Measurements from ENCODE around the gene AP3D1. TPM values are rescaled to one million over a fixed set of nuclear protein-coding genes. Genes with fewer than 3 reads are reported as not detected.
A peak's percentile ranks its signal among the peaks of the same experiment; 100 is the strongest.

Gene AP3D1
- total and polyA plus RNA-seq, 9 of the 15 experiments (the other 6 are each of a cell fraction or from before 2014, with no cell fraction given): 1.2 to 86.1 (median 35.9) TPM

DNA sequence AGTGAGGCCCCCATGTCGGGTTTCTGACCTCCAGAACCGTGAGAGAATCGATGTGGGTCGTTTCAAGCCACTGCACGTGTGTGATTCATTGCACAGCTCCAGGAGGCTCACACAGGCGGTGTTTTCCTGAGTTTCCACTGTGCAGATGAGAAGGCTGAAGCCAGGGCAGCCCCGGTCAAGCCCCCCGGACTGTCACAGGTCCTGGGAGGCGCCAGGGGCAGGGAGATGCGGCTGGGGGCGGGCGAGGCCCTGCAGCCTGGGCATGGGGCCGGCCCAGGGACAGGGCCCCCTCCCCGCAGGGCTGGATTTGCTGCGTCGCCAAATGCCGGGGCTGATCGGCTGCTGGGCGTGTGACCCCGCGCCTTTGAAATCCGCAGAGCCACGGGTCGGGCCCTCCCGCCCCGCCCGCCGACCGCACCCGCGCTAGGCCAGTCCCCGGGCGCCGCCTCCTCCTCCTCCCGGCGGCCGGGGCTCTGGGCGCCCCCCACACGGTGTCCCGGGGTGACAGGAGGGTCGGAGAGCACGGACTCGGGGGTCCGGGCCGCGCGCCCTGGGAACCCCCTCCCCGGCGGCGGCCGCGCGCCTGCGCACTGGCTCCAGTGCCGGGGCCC is 90.4 kb downstream of the AP3D1 start (continued):
- no peak for TF ChIP-seq CUX1 (CRISPR knock-in tag; IDR thresholded peaks at IDR 0.05)
- no peak for TF ChIP-seq HNRNPH1 (optimal IDR thresholded peaks at IDR 0.05; ENCODE audit: low read depth, low read length)
- TF ChIP-seq ZNF444 (CRISPR knock-in tag; IDR thresholded peaks at IDR 0.05): no peak
- no peak for TF ChIP-seq PML (IDR thresholded peaks at IDR 0.05; ENCODE audit: low read length)
- TF ChIP-seq SOX6 (IDR thresholded peaks at IDR 0.05): no peak
- peak; percentile 42; the same call in 1 of the 2 replicates for TF ChIP-seq ZBTB9 (CRISPR knock-in tag; IDR thresholded peaks at IDR 0.05)
- TF ChIP-seq SMARCB1 (IDR thresholded peaks at IDR 0.05; ENCODE audit: insufficient read length, low read depth): no peak
- TF ChIP-seq ZC3H11A (IDR thresholded peaks at IDR 0.05; ENCODE audit: low read depth, low read length): no peak
- no peak for TF ChIP-seq BMI1 (IDR thresholded peaks at IDR 0.05; ENCODE audit: low read length)
- TF ChIP-seq RBBP5 (IDR thresholded peaks at IDR 0.05; ENCODE audit: borderline replicate concordance, insufficient read depth, low read length, poor library complexity, severe bottlenecking): peak; percentile 63
- no peak for TF ChIP-seq POLR2AphosphoS5 (IDR thresholded peaks at IDR 0.05; ENCODE audit: control insufficient read depth, insufficient read depth, low read depth, low read length)
- no peak for TF ChIP-seq CBX2 (IDR thresholded peaks at IDR 0.05; ENCODE audit: insufficient read depth, low read length, poor library complexity, severe bottlenecking)
- TF ChIP-seq, protein P1, sequence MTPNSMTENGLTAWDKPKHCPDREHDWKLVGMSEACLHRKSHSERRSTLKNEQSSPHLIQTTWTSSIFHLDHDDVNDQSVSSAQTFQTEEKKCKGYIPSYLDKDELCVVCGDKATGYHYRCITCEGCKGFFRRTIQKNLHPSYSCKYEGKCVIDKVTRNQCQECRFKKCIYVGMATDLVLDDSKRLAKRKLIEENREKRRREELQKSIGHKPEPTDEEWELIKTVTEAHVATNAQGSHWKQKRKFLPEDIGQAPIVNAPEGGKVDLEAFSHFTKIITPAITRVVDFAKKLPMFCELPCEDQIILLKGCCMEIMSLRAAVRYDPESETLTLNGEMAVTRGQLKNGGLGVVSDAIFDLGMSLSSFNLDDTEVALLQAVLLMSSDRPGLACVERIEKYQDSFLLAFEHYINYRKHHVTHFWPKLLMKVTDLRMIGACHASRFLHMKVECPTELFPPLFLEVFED (CRISPR knock-in tag; conservative IDR thresholded peaks at IDR 0.05): 0 out of 2 replicates have a peak, but pooled peaks have one; percentile 25
- TF ChIP-seq TAL1 (IDR thresholded peaks at IDR 0.05): no peak
- TF ChIP-seq ZBTB33 (CRISPR knock-in tag; IDR thresholded peaks at IDR 0.05): no peak
- TF ChIP-seq, protein P2, sequence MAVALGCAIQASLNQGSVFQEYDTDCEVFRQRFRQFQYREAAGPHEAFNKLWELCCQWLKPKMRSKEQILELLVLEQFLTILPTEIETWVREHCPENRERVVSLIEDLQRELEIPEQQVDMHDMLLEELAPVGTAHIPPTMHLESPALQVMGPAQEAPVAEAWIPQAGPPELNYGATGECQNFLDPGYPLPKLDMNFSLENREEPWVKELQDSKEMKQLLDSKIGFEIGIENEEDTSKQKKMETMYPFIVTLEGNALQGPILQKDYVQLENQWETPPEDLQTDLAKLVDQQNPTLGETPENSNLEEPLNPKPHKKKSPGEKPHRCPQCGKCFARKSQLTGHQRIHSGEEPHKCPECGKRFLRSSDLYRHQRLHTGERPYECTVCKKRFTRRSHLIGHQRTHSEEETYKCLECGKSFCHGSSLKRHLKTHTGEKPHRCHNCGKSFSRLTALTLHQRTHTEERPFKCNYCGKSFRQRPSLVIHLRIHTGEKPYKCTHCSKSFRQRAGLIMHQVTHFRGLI (CRISPR knock-in tag; IDR thresholded peaks at IDR 0.05): no peak; the same call in 1 of the 2 replicates
